ENCODE measurements around the gene GOSR1. TPM values are rescaled to one million over a fixed set of nuclear protein-coding genes. Genes with fewer than 3 reads are reported as not detected.

The GOSR1 gene
- total RNA-seq, 1 donor from 2014 or later, result 46.1 TPM

- no peak overlapping the region for H3K4me3 Mint-ChIP-seq (ENCODE audit: unreplicated experiment)
- H3K36me3 Mint-ChIP-seq (ENCODE audit: unreplicated experiment), result no peaks in the 10 kb centered on the region
- H3K9me3 Mint-ChIP-seq (ENCODE audit: unreplicated experiment), result peaks cover 5% of the 10 kb centered on the region
- H3K4me1 Mint-ChIP-seq (ENCODE audit: low read depth, unreplicated experiment), result peaks cover 10% of the 10 kb centered on the region
- H3K27me3 Mint-ChIP-seq (ENCODE audit: unreplicated experiment), result peaks cover 2% of the 10 kb centered on the region
- no peak for TF ChIP-seq CTCF (IDR thresholded peaks at IDR 0.05; ENCODE audit: partially characterized antibody, unreplicated experiment)
- no peak overlapping the region for H3K27ac Mint-ChIP-seq (ENCODE audit: unreplicated experiment)
- DNase-seq, result no peak
Observed at GRCh38 chr17:30554839-30555751, 77.9 kb downstream of the GOSR1 start.

- no peak for DNase-seq
- H3K4me1 Mint-ChIP-seq (ENCODE audit: low read depth, unreplicated experiment), result peaks cover 5% of the 10 kb centered on the region
- H3K27ac Mint-ChIP-seq (ENCODE audit: unreplicated experiment), result no peak overlapping the region
- no peaks in the 10 kb centered on the region for H3K36me3 Mint-ChIP-seq (ENCODE audit: unreplicated experiment)
- no peak overlapping the region for H3K4me3 Mint-ChIP-seq (ENCODE audit: unreplicated experiment)
- H3K27me3 Mint-ChIP-seq (ENCODE audit: unreplicated experiment), result peaks cover 2% of the 10 kb centered on the region
- H3K9me3 Mint-ChIP-seq (ENCODE audit: unreplicated experiment), result peaks cover 5% of the 10 kb centered on the region
- TF ChIP-seq CTCF (IDR thresholded peaks at IDR 0.05; ENCODE audit: partially characterized antibody, unreplicated experiment), result no peak
Observed at GRCh38 chr17:30555942-30556341, 78.7 kb downstream of the GOSR1 start.

GRCh38 chr17:30556374-30557332 is 79.4 kb downstream of the GOSR1 start:
- Mint-ChIP-seq H3K36me3 (ENCODE audit: unreplicated experiment) (no peaks in the 10 kb centered on the region), H3K9me3 (ENCODE audit: unreplicated experiment) (peaks cover 3% of the 10 kb centered on the region), H3K27me3 (ENCODE audit: unreplicated experiment) (peaks cover 5% of the 10 kb centered on the region), H3K27ac (ENCODE audit: unreplicated experiment) (no peak overlapping the region), H3K4me3 (ENCODE audit: unreplicated experiment) (no peak overlapping the region), H3K4me1 (ENCODE audit: low read depth, unreplicated experiment) (no peaks in the 10 kb centered on the region)
- DNase-seq, result no peak
- TF ChIP-seq CTCF (IDR thresholded peaks at IDR 0.05; ENCODE audit: partially characterized antibody, unreplicated experiment), result no peak

GRCh38 chr17:30557916-30558685 is 80.9 kb downstream of the GOSR1 start:
- Mint-ChIP-seq H3K4me3 (ENCODE audit: unreplicated experiment) (no peak overlapping the region), H3K4me1 (ENCODE audit: low read depth, unreplicated experiment) (no peaks in the 10 kb centered on the region), H3K9me3 (ENCODE audit: unreplicated experiment) (peaks cover 3% of the 10 kb centered on the region), H3K36me3 (ENCODE audit: unreplicated experiment) (no peaks in the 10 kb centered on the region), H3K27me3 (ENCODE audit: unreplicated experiment) (peaks cover 5% of the 10 kb centered on the region), H3K27ac (ENCODE audit: unreplicated experiment) (no peak overlapping the region)
- TF ChIP-seq CTCF (IDR thresholded peaks at IDR 0.05; ENCODE audit: partially characterized antibody, unreplicated experiment), result no peak
- DNase-seq, result no peak

Data from glutamatergic neuron (in vitro differentiated cells).